HepG2 (cell line): ENCODE data around the gene HARS2. TPM values are rescaled to one million over a fixed set of nuclear protein-coding genes. Genes with fewer than 3 reads are reported as not detected.

Source experiments
- ARID5B ChIP-seq: IDR thresholded peaks from 2 replicates; pipeline ENCODE4 v1.4.0; 2020; ENCODE audit warnings: mild to moderate bottlenecking, missing genetic modification reagents
- GTF2F1 ChIP-seq: fragments of 150-350 bp; IDR thresholded peaks from 2 replicates; pipeline ENCODE4 v1.6.1; 2014; ENCODE audit warnings: low read length
- HBP1 ChIP-seq: IDR thresholded peaks from 2 replicates; pipeline ENCODE4 v1.6.1; 2016; ENCODE audit warnings: low read depth, control low read depth
- HDAC2 ChIP-seq: sonication (generic); formaldehyde crosslinking; IDR thresholded peaks from 2 replicates; pipeline ENCODE4 v1.4.0; 2020; ENCODE audit warnings: missing genetic modification reagents
- KLF16 ChIP-seq, 2 experiments: sonication (generic) in 1 of 2; formaldehyde crosslinking in 1 of 2; IDR thresholded peaks; 2 replicates each; pipeline versions ENCODE4 v1.6.1 to v1.8.0; 2016 to 2023; ENCODE audit warnings: missing genetic modification reagents in 2 of 2, missing compliant biosample characterization in 1 of 2
- KLF9 ChIP-seq: IDR thresholded peaks from 2 replicates; pipeline ENCODE4 v1.6.1; 2016; ENCODE audit warnings: low read depth
- MEIS2 ChIP-seq: sonication (generic); formaldehyde crosslinking; IDR thresholded peaks from 2 replicates; pipeline ENCODE4 v1.9.0; 2021; ENCODE audit warnings: mild to moderate bottlenecking, missing genetic modification reagents
- NFRKB ChIP-seq: fragments of 450-650 bp; IDR thresholded peaks from 2 replicates; pipeline ENCODE4 v1.6.1; 2017
- PHF21A ChIP-seq: sonication (generic); formaldehyde crosslinking; IDR thresholded peaks from 2 replicates; pipeline ENCODE4 v1.5.0; 2020; ENCODE audit warnings: mild to moderate bottlenecking, missing genetic modification reagents
- RBFOX2 ChIP-seq: fragments of 200-400 bp; formaldehyde crosslinking; IDR thresholded peaks from 2 replicates; pipeline ENCODE4 v1.6.1; 2017; ENCODE audit warnings: low read depth, mild to moderate bottlenecking, low read length
- REXO4 ChIP-seq: sonication (generic); formaldehyde crosslinking; IDR thresholded peaks from 2 replicates; pipeline ENCODE4 v1.8.0; 2022; ENCODE audit warnings: missing genetic modification reagents, mild to moderate bottlenecking, borderline replicate concordance
- ZBED4 ChIP-seq: sonication (generic); formaldehyde crosslinking; IDR thresholded peaks from 2 replicates; pipeline ENCODE4 v1.4.0; 2020; ENCODE audit warnings: missing genetic modification reagents, borderline replicate concordance
- ZNF580 ChIP-seq: IDR thresholded peaks from 2 replicates; pipeline ENCODE4 v1.6.1; 2016; ENCODE audit warnings: low read depth, borderline replicate concordance
- ZNF740 ChIP-seq: sonication (generic); formaldehyde crosslinking; IDR thresholded peaks from 2 replicates; pipeline ENCODE4 v1.4.0; 2020; ENCODE audit warnings: missing genetic modification reagents
- ZNF782 ChIP-seq: sonication (generic); formaldehyde crosslinking; IDR thresholded peaks from 2 replicates; pipeline ENCODE4 v1.4.0; 2020; ENCODE audit warnings: missing genetic modification reagents, mild to moderate bottlenecking, borderline replicate concordance
- polyA plus RNA-seq, 8 experiments: library from polyadenylated mRNA; depleted of rRNA in 3 of 8; stranded (reverse) in 7 of 8; unstranded in 1 of 8; fragments of >200 nt; fragmentation: Illumina TruSeq in 4 of 8; extraction: Trizol in 4 of 8; gene quantifications; 2 replicates each; pipeline versions ENCODE4 v1.2.1 to v1.2.3, GENCODE V29; 2011 to 2016; ENCODE audit warnings: low read depth in 4 of 8, missing spikeins in 1 of 8, mixed read lengths in 1 of 8; ENCODE audit not compliant: insufficient read depth in 1 of 8
- total RNA-seq, 5 experiments: library from RNA; depleted of rRNA; stranded (reverse); fragments of >200 nt; fragmentation: Illumina TruSeq; extraction: Trizol; gene quantifications; 2 replicates each; pipeline ENCODE4 v1.2.3, GENCODE V29; 2016; ENCODE audit warnings: low read depth in 1 of 5

HARS2 gene
- total and polyA plus RNA-seq, 2 of the 13 experiments (the other 11 are each of a cell fraction or from before 2014, with no cell fraction given): 17.9 to 25.8 TPM

- TF ChIP-seq KLF9 (CRISPR knock-in tag): 0 out of 2 replicates have a peak, but pooled peaks have one; percentile 41
- TF ChIP-seq REXO4 (CRISPR knock-in tag): no peak
- TF ChIP-seq ZNF740: no peak
- no peak for TF ChIP-seq RBFOX2
- TF ChIP-seq GTF2F1: no peak
- TF ChIP-seq ZNF580 (CRISPR knock-in tag): peak; percentile 73; the same call in 1 of the 2 replicates
- TF ChIP-seq ZBED4: peak; percentile 83; the same call in 1 of the 2 replicates
- peak; percentile 88 for TF ChIP-seq HDAC2 (CRISPR knock-in tag)
- peak; percentile 54; the same call in 1 of the 2 replicates for TF ChIP-seq MEIS2 (CRISPR knock-in tag)
- TF ChIP-seq ARID5B (CRISPR knock-in tag): peak; percentile 36; the same call in 1 of the 2 replicates
- TF ChIP-seq ZNF782: no peak
- peak; percentile 66 for TF ChIP-seq HBP1 (CRISPR knock-in tag)
- no peak for TF ChIP-seq NFRKB
- TF ChIP-seq PHF21A (CRISPR knock-in tag): peak; percentile 44; the same call in 1 of the 2 replicates
- TF ChIP-seq KLF16 (CRISPR knock-in tag; IDR thresholded peaks at IDR 0.05): peak in 1 of 2 experiments; percentile 85; a peak in 2 of 4 replicates
Measured at GRCh38 chr5:140700177-140701144, 9.2 kb downstream of the HARS2 start, which contains the start of gene ZMAT2 (continued).
